Effector memory CD4-positive, alpha-beta T cell (primary cell): Measurements from ENCODE around the gene TM4SF5.

Source experiments
- DNase-seq, 3 donors: peaks; one replicate each; pipeline ENCODE4 v3.0.0-alpha.2; 2020
- H3K27ac ChIP-seq: 2 replicates; pipeline ENCODE4 v1.7.0; 2013; ENCODE audit warnings: mild to moderate bottlenecking, low read length, moderate library complexity; ENCODE audit not compliant: insufficient read depth, poor library complexity, severe bottlenecking
- H3K27me3 ChIP-seq: replicated peaks from 2 replicates; pipeline ENCODE4 v1.7.0; 2013; ENCODE audit warnings: mild to moderate bottlenecking, low read length; ENCODE audit not compliant: insufficient read depth, control insufficient read depth, poor library complexity, severe bottlenecking
- H3K36me3 ChIP-seq: 2 replicates; pipeline ENCODE4 v1.7.0; 2013; ENCODE audit warnings: mild to moderate bottlenecking, low read length, moderate library complexity; ENCODE audit not compliant: control insufficient read depth, insufficient read depth
- H3K4me1 ChIP-seq: 2 replicates; pipeline ENCODE4 v1.7.0; 2013; ENCODE audit warnings: low read length, mild to moderate bottlenecking; ENCODE audit not compliant: control insufficient read depth, insufficient read depth, poor library complexity, severe bottlenecking
- H3K4me3 ChIP-seq: 2 replicates; pipeline ENCODE4 v1.7.0; 2013; ENCODE audit warnings: low read length, low read depth, mild to moderate bottlenecking; ENCODE audit not compliant: insufficient read depth, poor library complexity, severe bottlenecking
- H3K9me3 ChIP-seq: 2 replicates; pipeline ENCODE4 v1.7.0; 2013; ENCODE audit warnings: mild to moderate bottlenecking, low read length, moderate library complexity; ENCODE audit not compliant: control insufficient read depth

Gene TM4SF5

GRCh38 chr17:4738136-4739121 is 33.3 kb upstream of the TM4SF5 start:
- no peaks in the 10 kb centered on the region for H3K9me3 ChIP-seq
- H3K27me3 ChIP-seq, result peaks cover 4% of the 10 kb centered on the region
- peak overlapping the region; percentile 84 for H3K4me3 ChIP-seq
- H3K4me1 ChIP-seq, result peaks cover 5% of the 10 kb centered on the region
- H3K27ac ChIP-seq, result no peak overlapping the region
- DNase-seq, result peak in 1 of 3 donors; percentile 4
- H3K36me3 ChIP-seq, result no peaks in the 10 kb centered on the region

DNA sequence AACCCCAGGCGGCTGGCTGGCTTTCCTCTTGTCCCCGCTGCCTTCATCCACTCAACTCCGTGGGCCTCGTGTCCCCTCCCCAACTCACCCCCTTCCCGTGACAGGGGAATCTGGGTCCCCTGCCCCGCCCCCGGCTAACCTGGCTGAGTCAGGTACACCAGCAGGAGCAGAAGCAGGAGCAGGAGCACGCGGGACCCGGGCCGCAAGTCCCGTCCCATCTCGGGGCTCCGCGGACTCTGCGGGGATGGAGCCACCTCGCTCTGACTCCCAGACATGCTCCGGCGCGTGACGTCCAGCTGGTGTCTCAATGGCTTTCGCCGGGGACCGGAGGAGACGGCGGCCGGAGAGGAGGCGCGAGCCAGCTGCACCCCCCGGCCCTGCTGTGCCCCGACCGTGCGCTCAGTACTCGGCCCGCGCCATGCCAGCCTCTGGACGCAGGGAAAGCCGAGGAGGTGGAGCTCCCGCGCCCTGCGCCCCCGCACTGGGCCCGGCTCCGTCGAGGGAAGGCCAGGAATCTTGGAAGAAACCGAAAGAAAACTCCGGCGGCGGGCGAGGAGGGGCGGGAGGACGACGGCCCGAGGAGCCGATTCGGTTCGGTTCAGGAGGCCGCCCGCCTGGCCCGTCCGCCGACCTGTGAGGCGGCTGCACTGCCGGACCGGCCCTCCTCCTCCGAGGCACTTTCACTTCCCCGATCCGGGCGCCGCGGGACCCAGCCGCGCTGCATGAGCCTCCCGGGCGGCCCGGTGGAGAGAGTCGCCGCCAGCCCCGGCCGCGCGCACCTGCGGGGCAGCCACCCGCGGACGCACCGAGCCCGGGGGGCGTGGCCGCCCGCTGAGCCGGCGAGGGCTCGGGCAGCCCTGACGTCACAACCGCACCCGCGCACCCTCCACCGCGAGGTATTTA is 32.3 kb upstream of the TM4SF5 start, which contains the start of the genes CXCL16 and ZMYND15:
TSS of gene CXCL16 (minus strand) at position 807 of the 903 bp plus-strand sequence. CDS start at position 218, 589 bp downstream.
TSS of gene ZMYND15 (plus strand) at position 712 of the 903 bp plus-strand sequence. CDS start 716 bp downstream, outside the sequence.
- Histone ChIP-seq H3K36me3 (no peaks in the 10 kb centered on the region), H3K4me1 (peaks cover 5% of the 10 kb centered on the region), H3K27me3 (peaks cover 4% of the 10 kb centered on the region), H3K9me3 (no peaks in the 10 kb centered on the region), H3K4me3 (peak within 1 kb of the TSS; percentile 84), H3K27ac (peak within 1 kb of the TSS; percentile 48)
- DNase-seq, result peak; percentile 54 to 65 (median 61)

DNA sequence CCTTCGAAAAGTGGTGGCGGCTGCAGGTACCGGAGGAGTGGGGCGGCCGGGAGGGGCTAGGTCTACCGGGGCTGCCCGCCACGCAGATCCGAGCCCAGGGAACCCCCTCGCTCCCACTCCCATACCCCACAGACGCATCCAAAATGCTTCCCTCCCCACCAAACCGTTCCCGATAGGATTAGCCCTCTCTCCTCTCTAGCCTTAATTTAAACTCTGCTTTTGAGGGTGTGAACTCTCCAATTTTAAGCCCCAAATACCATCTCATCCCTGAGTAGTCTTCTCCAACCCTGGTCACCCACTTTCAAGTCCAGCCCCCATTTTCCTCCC is 31.7 kb upstream of the TM4SF5 start:
- H3K4me3 ChIP-seq, result peak overlapping the region; percentile 84
- no peak for DNase-seq
- no peaks in the 10 kb centered on the region for H3K9me3 ChIP-seq
- peak overlapping the region; percentile 48 for H3K27ac ChIP-seq
- no peaks in the 10 kb centered on the region for H3K36me3 ChIP-seq
- peaks cover 5% of the 10 kb centered on the region for H3K4me1 ChIP-seq
- H3K27me3 ChIP-seq, result peaks cover 4% of the 10 kb centered on the region

DNA sequence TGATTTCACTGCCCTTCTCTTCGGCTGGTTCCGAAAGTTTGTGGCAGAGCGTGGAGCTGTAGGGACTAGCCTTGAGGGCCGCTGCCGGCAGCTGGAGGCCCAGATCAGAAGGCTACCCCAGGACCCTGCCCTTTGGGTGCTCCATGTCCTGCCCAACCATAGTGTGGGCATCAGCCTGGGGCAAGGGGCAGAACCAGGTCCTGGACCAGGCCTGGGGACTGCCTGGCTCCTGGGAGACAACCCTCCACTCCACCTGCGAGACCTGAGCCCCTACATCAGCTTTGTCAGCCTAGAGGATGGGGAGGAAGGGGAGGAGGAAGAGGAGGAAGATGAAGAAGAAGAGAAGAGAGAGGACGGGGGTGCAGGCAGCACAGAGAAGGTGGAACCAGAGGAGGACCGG is 31.1 kb upstream of the TM4SF5 start:
- Histone ChIP-seq H3K9me3 (no peaks in the 10 kb centered on the region), H3K4me1 (peaks cover 5% of the 10 kb centered on the region), H3K27me3 (peaks cover 4% of the 10 kb centered on the region), H3K27ac (no peak overlapping the region), H3K4me3 (no peak overlapping the region), H3K36me3 (no peaks in the 10 kb centered on the region)
- DNase-seq, result no peak

DNA sequence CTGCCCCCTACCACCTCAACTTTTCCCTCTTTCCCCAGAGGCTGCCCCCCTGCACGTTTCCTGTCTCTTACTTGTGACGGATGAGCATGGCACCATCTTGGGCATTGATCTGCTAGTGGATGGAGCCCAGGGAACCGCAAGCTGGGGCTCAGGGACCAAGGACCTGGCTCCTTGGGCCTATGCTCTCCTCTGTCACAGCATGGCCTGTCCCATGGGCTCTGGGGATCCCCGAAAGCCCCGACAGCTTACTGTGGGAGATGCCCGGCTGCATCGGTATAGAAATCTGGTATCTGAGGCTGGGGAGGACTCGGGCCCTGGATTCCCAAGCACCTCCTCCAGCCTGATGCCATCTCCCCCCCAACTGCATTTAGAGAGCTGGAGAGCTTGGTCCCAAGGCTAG is 30.1 kb upstream of the TM4SF5 start:
- no peak overlapping the region for H3K27ac ChIP-seq
- peaks cover 5% of the 10 kb centered on the region for H3K4me1 ChIP-seq
- no peak overlapping the region for H3K4me3 ChIP-seq
- H3K9me3 ChIP-seq, result no peaks in the 10 kb centered on the region
- no peaks in the 10 kb centered on the region for H3K36me3 ChIP-seq
- no peak for DNase-seq
- peaks cover 4% of the 10 kb centered on the region for H3K27me3 ChIP-seq

DNA sequence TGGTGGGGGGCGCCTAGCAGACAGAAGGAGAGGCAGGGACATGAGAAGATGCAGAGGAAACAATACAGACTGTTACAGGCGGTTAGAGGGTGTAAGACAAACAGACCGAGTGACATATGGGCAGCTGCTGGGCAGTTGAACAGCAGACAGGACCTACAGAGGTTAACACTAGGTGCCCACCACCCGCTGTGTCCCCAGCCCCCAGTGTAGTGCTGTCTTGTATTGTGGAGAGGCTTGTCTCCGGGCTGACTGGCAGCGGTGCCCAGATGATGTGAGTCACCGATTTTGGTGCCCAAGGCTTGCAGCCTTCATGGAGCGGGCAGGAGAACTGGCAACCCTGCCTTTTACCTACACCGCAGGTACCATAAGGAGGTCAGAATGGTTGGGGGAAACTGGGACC is 29.6 kb upstream of the TM4SF5 start:
- no peak for DNase-seq
- no peaks in the 10 kb centered on the region for H3K9me3 ChIP-seq
- no peaks in the 10 kb centered on the region for H3K36me3 ChIP-seq
- no peak overlapping the region for H3K4me3 ChIP-seq
- H3K27ac ChIP-seq, result no peak overlapping the region
- H3K4me1 ChIP-seq, result peaks cover 5% of the 10 kb centered on the region
- peaks cover 4% of the 10 kb centered on the region for H3K27me3 ChIP-seq

DNA sequence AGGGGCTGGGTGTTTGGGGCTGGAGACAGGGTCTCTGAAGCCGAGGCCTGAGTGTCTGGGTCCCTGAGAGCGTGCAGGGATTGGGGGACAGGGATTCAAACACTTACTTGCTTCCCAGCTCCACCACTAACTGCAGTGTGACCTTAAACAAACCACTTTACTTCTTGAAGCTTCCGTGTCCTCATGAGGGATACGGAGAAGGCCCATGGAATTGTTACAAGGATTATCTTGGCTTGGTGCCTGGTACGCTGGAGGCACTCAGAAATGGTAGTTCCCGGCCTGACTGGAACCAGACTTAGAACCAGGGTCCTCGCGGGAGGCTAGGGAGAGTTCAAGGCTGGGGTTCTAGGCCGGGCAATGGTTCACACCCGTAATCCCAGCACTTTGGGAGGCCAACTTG is 29.1 kb upstream of the TM4SF5 start:
- Histone ChIP-seq H3K4me1 (peaks cover 5% of the 10 kb centered on the region), H3K4me3 (no peak overlapping the region), H3K27me3 (peaks cover 4% of the 10 kb centered on the region), H3K36me3 (no peaks in the 10 kb centered on the region), H3K9me3 (no peaks in the 10 kb centered on the region), H3K27ac (no peak overlapping the region)
- no peak for DNase-seq

- H3K4me1 ChIP-seq, result peaks cover 5% of the 10 kb centered on the region
- H3K36me3 ChIP-seq, result no peaks in the 10 kb centered on the region
- H3K4me3 ChIP-seq, result no peak overlapping the region
- H3K27me3 ChIP-seq, result peaks cover 4% of the 10 kb centered on the region
- H3K9me3 ChIP-seq, result no peaks in the 10 kb centered on the region
- H3K27ac ChIP-seq, result no peak overlapping the region
- no peak for DNase-seq
These were observed 28.5 kb upstream of the TM4SF5 start for GRCh38 chr17:4743216-4743615.

- no peak overlapping the region for H3K27ac ChIP-seq
- no peak for DNase-seq
These were observed 27.8 kb upstream of the TM4SF5 start for GRCh38 chr17:4743898-4744297.

More at GRCh38 chr17:4743898-4744297, 27.8 kb upstream of the TM4SF5 start:
- no peaks in the 10 kb centered on the region for H3K9me3 ChIP-seq
- peaks cover 4% of the 10 kb centered on the region for H3K27me3 ChIP-seq
- no peak overlapping the region for H3K4me3 ChIP-seq
- no peaks in the 10 kb centered on the region for H3K36me3 ChIP-seq
- peaks cover 8% of the 10 kb centered on the region for H3K4me1 ChIP-seq
